GM19238 (cell line): ENCODE data around the gene PRR16.

ENCODE experiments used
- DNase-seq: peaks from one replicate; pipeline ENCODE4 v3.0.0; 2011; ENCODE audit warnings: low spot score; ENCODE audit not compliant: insufficient read length

PRR16 gene

GRCh38 chr5:120512791-120513650, 48.9 kb downstream of the PRR16 start:
- no peak for DNase-seq

- no peak for DNase-seq
Measured at GRCh38 chr5:120516805-120517204, 52.7 kb downstream of the PRR16 start.

GRCh38 chr5:120517607-120518252, 53.6 kb downstream of the PRR16 start:
- DNase-seq = no peak

- no peak for DNase-seq
Measured at GRCh38 chr5:120518581-120518980, 54.5 kb downstream of the PRR16 start.

- DNase-seq = no peak
Measured at GRCh38 chr5:120527251-120527650, 63.2 kb downstream of the PRR16 start.

- DNase-seq = no peak
Measured at GRCh38 chr5:120528609-120529008, 64.5 kb downstream of the PRR16 start.

GRCh38 chr5:120529386-120529785, 65.3 kb downstream of the PRR16 start:
- no peak for DNase-seq

- DNase-seq = no peak
Measured at GRCh38 chr5:120531215-120531614, 67.1 kb downstream of the PRR16 start.

- DNase-seq = no peak
Measured at GRCh38 chr5:120532835-120533234, 68.7 kb downstream of the PRR16 start.

GRCh38 chr5:120533581-120533980, 69.5 kb downstream of the PRR16 start:
- no peak for DNase-seq

- DNase-seq = no peak
Measured at GRCh38 chr5:120535900-120536299, 71.8 kb downstream of the PRR16 start.

- no peak for DNase-seq
Measured at GRCh38 chr5:120538149-120538548, 74.0 kb downstream of the PRR16 start.

GRCh38 chr5:120538644-120539043, 74.5 kb downstream of the PRR16 start:
- no peak for DNase-seq

GRCh38 chr5:120539471-120539870, 75.4 kb downstream of the PRR16 start:
- no peak for DNase-seq

GRCh38 chr5:120540097-120540496, 76.0 kb downstream of the PRR16 start:
- no peak for DNase-seq

GRCh38 chr5:120544043-120544442, 79.9 kb downstream of the PRR16 start:
- no peak for DNase-seq

GRCh38 chr5:120545007-120545406, 80.9 kb downstream of the PRR16 start:
- DNase-seq = no peak

- DNase-seq = no peak
Measured at GRCh38 chr5:120545951-120546350, 81.9 kb downstream of the PRR16 start.

- DNase-seq = no peak
Measured at GRCh38 chr5:120546922-120547321, 82.8 kb downstream of the PRR16 start.

- DNase-seq = no peak
Measured at GRCh38 chr5:120550358-120550757, 86.3 kb downstream of the PRR16 start.

- DNase-seq = no peak
Measured at GRCh38 chr5:120552638-120553037, 88.5 kb downstream of the PRR16 start.

GRCh38 chr5:120555345-120555744, 91.2 kb downstream of the PRR16 start:
- DNase-seq = no peak

- DNase-seq = no peak
Measured at GRCh38 chr5:120564013-120564412, 99.9 kb downstream of the PRR16 start.
